ENCODE results near the gene MRPL34.
"Not testable (repeated sequence)": the region's sequence is repeated elsewhere in the genome, so short reads cannot be mapped to it uniquely, and the experiment has no call there.

Gene MRPL34

GRCh38 chr19:17286263-17286662 lies 19.4 kb upstream of the MRPL34 start:
- no peak for DNase-seq

- DNase-seq = no peak
Measured at GRCh38 chr19:17286752-17287151, 18.9 kb upstream of the MRPL34 start.

GRCh38 chr19:17289489-17289888 lies 16.2 kb upstream of the MRPL34 start:
- no peak for DNase-seq

- DNase-seq = no peak
Measured at GRCh38 chr19:17292301-17293074, 13.2 kb upstream of the MRPL34 start.

- no peak for DNase-seq
Measured at GRCh38 chr19:17293605-17294004, 12.1 kb upstream of the MRPL34 start.

- DNase-seq = peak; percentile 15
Measured at GRCh38 chr19:17294051-17294891, 11.4 kb upstream of the MRPL34 start.

- DNase-seq = not testable (repeated sequence)
Measured at GRCh38 chr19:17295551-17295950, 10.1 kb upstream of the MRPL34 start.

GRCh38 chr19:17296273-17296672 lies 9.4 kb upstream of the MRPL34 start:
- no peak for DNase-seq

GRCh38 chr19:17296976-17297375 lies 8.7 kb upstream of the MRPL34 start:
- no peak for DNase-seq

GRCh38 chr19:17300992-17301619 lies 4.6 kb upstream of the MRPL34 start:
- no peak for DNase-seq

GRCh38 chr19:17302391-17303166 lies 3.1 kb upstream of the MRPL34 start:
- no peak for DNase-seq

- peak; percentile 77 for DNase-seq
Measured at GRCh38 chr19:17303167-17303939, 2.3 kb upstream of the MRPL34 start, which contains the start of gene ABHD8. TSS of gene ABHD8 (minus strand) at chr19:17303425. CDS start at chr19:17301616, 1,809 bp downstream.

GRCh38 chr19:17303940-17304267 lies 1.8 kb upstream of the MRPL34 start:
- DNase-seq = no peak

GRCh38 chr19:17304386-17305215 lies 1.1 kb upstream of the MRPL34 start:
- DNase-seq = no peak

- no peak for DNase-seq
Measured at GRCh38 chr19:17305216-17305516, 506 bp upstream of the MRPL34 start.

- DNase-seq = no peak
Measured at GRCh38 chr19:17306285-17306714, 628 bp downstream of the MRPL34 start.

- no peak for DNase-seq
Measured at GRCh38 chr19:17307876-17308377, 2.3 kb downstream of the MRPL34 start.

GRCh38 chr19:17309198-17309964 lies 3.7 kb downstream of the MRPL34 start, which contains the start of gene DDA1:
TSS of gene DDA1 (plus strand) at chr19:17309563. CDS start at chr19:17309655, 92 bp downstream.
- peak; percentile 99 for DNase-seq

- no peak for DNase-seq
Measured at GRCh38 chr19:17309965-17310461, 4.3 kb downstream of the MRPL34 start.
